NCI-H2196 treated with DMSO at 0.1 percent for 48 hours (cell line): ENCODE measurements around the gene FRMD4B.

ENCODE experiments used
- DNase-seq: peaks from one replicate; lab custom pipeline; 2025; ENCODE audit not compliant: unreplicated experiment; lab: John Stamatoyannopoulos, UW

Gene FRMD4B

GRCh38 chr3:69406163-69406562 is 20.3 kb upstream of the FRMD4B start:
- DNase-seq: no peak

DNA sequence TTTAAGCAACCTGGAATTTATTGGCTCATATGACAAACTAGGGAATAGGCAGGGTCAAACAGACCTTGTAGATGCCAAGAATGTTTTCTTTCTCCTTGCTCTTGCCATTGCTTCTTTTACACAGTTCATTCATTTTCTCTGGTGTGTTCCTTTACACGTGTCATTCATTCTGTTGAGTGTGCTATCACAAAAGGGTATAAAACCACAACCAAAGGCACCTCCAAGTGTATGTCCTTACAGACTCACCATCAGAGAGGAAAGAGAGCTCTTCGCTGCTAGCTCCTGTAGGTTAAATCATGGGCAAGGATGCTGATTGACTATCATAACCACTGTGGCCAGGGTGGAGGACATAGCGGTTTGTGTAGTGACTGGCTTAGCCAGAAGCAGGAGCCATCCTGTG is 19.2 kb upstream of the FRMD4B start:
- no peak for DNase-seq

GRCh38 chr3:69403454-69403853 is 17.6 kb upstream of the FRMD4B start:
- DNase-seq: no peak

- no peak for DNase-seq
Observed at GRCh38 chr3:69400683-69401082, 14.8 kb upstream of the FRMD4B start.

- no peak for DNase-seq
Observed at GRCh38 chr3:69392850-69393249, 7.0 kb upstream of the FRMD4B start.

GRCh38 chr3:69392415-69392814 is 6.5 kb upstream of the FRMD4B start:
- no peak for DNase-seq

GRCh38 chr3:69391554-69391953 is 5.7 kb upstream of the FRMD4B start:
- DNase-seq: no peak

DNA sequence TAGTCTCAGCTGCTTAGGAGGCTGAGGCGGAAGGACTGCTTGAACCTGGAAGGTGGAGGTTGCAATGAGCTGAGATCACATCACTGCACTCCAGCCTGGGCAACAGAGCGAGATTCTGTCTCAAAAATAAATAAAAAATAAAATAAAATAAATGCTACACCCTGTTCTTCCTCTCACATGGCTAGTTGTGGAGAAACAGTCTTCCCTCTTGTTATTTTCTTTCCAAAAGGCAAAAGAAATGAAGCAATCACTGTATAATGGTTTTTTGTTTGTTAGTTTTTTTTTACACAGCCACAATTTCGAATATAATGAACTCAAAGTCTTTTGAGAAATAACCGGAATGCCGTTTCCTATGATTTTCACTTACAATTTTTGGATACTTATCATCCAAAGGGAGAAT is 4.9 kb upstream of the FRMD4B start:
- DNase-seq: no peak

GRCh38 chr3:69389520-69390248 is 3.8 kb upstream of the FRMD4B start:
- DNase-seq: no peak

DNA sequence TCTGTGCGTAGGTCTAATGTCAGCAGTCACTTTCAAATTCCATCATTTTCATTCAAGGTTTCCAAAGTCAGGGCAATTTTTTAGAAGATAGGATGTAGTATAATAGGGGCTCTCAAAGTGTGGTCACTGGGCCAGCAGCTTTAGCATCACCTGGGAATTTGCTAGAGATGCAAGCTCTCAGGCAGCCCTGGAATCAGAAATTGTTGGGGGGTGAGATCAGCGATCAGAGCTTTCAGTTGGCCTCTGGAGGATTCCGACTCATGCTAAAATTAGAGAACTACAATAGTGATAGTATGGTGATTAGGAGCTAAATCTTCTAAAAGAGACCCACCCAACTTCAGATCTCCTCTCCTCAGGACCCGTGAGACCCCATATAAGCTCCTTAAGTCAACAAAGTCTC is 2.4 kb upstream of the FRMD4B start:
- DNase-seq: no peak

DNA sequence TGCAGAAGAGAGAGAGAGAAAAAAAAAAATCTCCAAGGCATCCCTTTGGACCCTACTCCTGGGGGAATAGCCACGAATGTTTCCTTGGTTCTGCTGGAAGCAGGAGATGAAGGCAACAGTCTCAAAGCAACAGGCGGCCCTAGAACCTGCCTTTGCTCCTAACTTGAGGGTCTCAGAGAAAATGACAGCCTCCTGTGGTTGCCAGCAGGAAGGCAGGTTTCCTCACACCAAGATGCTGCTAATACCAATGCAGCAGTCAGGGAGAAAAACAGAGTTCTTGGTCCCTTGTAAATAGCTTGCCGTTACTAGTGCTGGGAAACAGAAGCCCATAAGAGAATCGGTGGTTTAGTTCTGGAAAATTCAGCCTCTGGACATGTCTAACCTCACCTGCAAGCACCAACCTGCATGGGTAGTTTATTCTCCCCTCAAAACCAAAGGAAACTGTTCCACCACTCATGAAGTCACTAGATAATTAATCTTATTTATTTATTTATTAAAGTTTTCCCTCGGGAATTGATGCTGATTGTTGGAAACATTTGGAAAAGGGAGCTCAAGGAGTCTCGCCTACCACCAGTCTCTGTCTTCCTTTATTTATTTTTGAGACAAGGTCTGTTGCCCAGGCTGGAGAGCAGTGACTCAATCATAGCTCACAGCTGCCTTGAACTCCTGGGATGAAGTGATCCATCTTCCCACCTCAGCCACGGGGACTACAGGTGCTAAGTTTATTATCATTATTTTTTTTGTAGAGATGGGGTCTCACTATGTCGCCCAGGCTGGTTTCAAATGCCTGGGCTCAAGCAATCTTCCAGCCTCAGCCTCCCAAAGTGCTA is 883 bp upstream of the FRMD4B start:
- no peak for DNase-seq

- DNase-seq: no peak
Observed at GRCh38 chr3:69385123-69385722, 665 bp downstream of the FRMD4B start.

DNA sequence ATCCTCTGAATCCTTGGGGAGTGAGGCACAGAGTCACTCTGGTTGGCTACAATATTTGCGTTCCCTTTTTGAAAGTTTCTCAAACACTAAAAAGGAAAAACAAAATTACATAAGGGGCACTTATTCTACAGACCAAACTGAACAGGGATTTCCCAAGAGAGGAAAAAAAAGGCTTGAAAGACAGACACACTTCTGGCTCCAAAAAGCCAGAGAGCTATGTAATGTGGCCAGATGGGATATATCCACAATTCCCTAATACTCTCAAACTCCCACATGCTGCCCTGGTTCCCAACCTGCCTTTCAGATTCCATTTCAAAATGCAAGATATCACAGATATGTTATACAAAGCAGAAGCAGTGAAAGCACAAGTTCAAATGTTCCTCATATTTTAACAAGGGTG is 1.6 kb downstream of the FRMD4B start:
- no peak for DNase-seq

DNA sequence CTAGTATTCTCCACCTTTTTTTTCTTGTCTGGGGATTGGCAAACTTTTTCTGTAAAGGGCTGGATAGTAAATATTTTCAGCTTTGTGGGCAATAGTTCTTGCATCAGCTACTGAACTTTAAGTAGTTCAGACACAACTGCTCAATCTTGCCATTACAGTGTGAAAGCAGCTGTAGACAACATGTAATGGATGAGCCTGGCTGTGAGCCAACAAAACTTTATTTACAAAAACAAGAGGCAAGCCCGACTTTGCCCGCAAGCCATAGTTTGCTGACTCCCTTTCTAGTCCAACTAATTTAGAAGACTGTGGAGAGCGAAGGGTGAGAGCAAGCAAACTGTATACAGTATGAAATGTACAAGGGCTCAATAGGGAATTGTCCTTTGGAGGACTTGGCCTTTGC is 6.2 kb downstream of the FRMD4B start:
- no peak for DNase-seq

DNA sequence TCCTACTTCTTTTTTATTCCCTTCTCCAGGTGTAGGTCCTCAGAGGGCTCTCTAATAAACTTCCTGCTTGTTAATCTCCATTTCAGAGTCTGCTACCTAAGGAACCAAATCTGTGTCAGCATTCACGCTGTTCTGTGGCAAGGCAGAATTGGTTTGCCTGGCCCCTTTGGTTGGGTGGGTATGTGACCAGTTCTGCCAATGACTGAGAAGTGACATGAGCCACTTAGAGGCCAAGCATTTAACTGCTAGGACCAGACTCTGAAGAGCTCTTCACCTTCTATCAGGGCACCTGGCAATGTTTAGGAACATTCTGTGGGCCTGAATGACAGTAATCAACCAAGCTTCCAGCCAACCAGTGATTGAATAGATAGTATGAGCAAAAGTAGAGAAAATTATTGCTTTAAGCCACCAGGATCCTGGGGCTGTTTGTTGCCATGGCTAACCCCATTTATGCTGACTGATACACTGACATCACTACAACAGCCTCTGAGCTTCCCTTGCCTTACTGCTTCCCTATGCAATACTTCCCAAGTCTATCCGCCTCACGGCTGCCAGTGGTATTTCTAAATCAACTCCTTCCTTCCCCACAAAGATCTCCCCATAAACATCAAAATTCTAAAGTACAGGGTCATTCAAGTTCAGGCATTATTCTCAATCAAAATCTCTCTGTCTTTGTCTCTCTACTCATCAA is 7.6 kb downstream of the FRMD4B start:
- DNase-seq: no peak

DNA sequence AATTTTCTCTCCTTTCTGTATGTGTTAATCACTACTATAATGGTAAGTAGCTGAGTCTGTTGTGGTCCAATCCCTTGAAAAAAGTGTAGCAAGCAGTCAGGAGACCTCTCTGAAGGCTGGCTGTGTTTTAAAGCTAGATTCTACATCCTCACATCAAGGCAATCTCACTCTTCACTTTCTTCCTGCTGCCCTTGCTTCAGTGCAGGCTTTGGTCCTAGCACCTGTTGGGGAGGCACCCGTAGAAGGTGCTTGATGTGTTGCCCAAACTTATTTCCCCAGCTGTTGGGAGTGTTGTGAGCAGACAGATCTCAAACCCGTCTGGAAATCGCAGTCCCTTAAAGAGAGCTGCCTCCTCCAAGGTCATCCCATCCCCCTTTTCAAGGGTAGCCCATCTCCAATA is 8.6 kb downstream of the FRMD4B start:
- DNase-seq: no peak

GRCh38 chr3:69376731-69377130 is 9.2 kb downstream of the FRMD4B start:
- no peak for DNase-seq

- DNase-seq: no peak
Observed at GRCh38 chr3:69371816-69372215, 14.1 kb downstream of the FRMD4B start.

GRCh38 chr3:69370901-69371301 is 15.0 kb downstream of the FRMD4B start:
- no peak for DNase-seq

GRCh38 chr3:69370156-69370883 is 15.6 kb downstream of the FRMD4B start:
- no peak for DNase-seq
